Stimulated activated CD8-positive, alpha-beta memory T cell treated with anti-CD3 and anti-CD28 coated beads, Interleukin-2, amount 100 ng/mL, for 48 hours (primary cell): ENCODE measurements around the gene CD209.
A peak's percentile ranks its signal among the peaks of the same experiment; 100 is the strongest.
"Not testable (repeated sequence)": the region's sequence is repeated elsewhere in the genome, so short reads cannot be mapped to it uniquely, and the experiment has no call there.

ENCODE experiments used
- DNase-seq, 2 donors: peaks; one replicate each; pipeline ENCODE4 v3.0.0-alpha.2; 2020; ENCODE audit warnings: low read depth in 2 of 2

CD209 gene

GRCh38 chr19:7767487-7767886 lies 20.2 kb upstream of the CD209 start:
- DNase-seq, result no peak

- DNase-seq, result no peak
Observed at GRCh38 chr19:7766535-7766934, 19.2 kb upstream of the CD209 start.

DNA sequence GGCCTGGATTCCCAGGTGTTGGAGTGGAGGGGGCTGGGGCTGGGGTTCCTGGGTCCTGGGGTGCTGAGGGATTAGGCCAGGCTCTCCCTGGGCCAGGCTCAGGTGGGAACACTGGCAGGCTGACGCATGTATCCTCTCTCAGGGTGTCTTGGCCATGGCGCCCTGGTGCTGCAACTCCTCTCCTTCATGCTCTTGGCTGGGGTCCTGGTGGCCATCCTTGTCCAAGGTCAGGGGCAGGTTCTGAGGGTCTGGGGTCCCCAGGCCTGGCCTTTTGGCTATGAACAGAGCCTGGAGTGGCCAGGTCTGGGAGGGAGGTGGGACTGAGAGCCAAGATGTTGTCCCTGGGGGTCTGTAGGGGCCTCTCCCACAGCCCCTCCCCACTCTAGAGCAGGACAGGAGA lies 17.7 kb upstream of the CD209 start:
- DNase-seq, result not testable (repeated sequence)

DNA sequence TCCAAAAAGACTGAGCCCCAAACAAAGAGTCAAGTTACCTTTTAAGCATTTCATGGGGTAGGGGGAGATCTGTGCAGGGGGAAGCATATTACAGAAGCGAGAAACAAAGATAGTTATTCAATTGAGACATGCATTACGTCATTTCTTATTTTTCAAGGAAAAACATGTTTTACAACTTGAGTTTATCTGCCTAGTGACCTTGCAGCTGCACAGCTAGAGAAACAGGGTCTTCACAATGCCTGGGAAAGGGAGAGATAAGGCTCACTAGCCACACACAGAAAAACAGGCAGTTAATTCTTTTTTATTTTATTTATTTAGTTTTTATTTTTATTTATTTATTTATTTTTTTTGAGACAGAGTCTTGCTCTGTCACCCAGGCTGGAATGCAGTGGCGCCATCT lies 16.8 kb upstream of the CD209 start:
- DNase-seq, result not testable (repeated sequence)

- no peak for DNase-seq
Observed at GRCh38 chr19:7763696-7764095, 16.4 kb upstream of the CD209 start.

- no peak for DNase-seq
Observed at GRCh38 chr19:7762719-7763293, 15.5 kb upstream of the CD209 start, which contains the start of gene CLEC4M. Gene CLEC4M, plus strand, starts transcription at chr19:7763243. Its CDS starts 24 bp downstream, at chr19:7763267.

DNA sequence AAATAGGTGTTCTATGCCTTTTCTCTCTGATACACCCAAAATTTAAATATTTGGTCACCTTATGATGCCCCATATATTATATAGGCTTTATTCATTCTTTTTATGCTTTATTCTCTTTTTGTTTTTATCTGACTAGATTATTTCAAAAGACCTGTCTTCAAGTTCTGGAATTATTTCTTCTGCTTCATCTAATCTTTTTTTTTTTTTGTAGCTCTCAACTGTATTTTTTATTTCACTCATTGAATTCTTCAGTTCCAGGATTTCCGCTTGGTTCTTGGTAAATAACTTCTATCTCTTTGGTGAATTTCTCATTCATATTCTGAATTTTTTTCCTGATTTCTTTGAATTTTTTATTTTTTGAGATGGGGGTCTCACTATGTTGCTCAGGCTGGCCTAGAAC lies 11.8 kb upstream of the CD209 start:
- no peak for DNase-seq

- no peak for DNase-seq
Observed at GRCh38 chr19:7757358-7757757, 10.0 kb upstream of the CD209 start.

- DNase-seq, result no peak
Observed at GRCh38 chr19:7756258-7756657, 8.9 kb upstream of the CD209 start.

DNA sequence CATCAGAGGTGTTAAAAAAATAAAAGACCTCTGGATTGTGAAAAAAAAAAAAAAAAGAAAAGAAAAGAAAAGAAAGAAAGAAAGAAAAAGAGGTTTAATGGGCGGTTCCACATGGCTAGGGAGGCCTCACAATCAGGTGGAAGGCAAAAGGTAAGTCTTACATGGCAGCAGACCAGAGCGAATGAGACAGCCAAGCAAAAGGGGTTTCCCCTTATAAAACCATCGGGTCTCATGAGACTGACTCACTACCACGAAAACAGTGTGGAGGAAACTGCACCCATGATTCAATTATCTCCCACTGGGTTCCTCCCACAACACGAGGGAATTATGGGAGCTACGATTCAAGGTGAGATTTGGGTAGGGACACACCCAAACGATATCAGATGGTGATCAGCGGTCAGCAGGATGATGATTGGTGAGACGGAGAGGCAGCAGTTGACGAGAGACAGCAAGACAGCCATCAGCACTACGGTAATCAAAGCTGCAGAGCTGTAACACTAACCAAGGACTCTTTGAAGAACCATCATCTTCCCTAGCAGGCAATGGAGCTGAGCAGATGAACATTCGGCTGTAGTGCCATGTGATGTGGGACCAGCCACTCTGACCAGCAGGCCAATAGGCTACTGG lies 3.9 kb upstream of the CD209 start:
- DNase-seq, result peak in 1 of 2 donors; percentile 20

- no peak for DNase-seq
Observed at GRCh38 chr19:7748756-7749155, 1.4 kb upstream of the CD209 start.

GRCh38 chr19:7748171-7748570 lies 837 bp upstream of the CD209 start:
- DNase-seq, result no peak

GRCh38 chr19:7746306-7746705 lies 1.0 kb downstream of the CD209 start:
- DNase-seq, result not testable (repeated sequence)

GRCh38 chr19:7744871-7745650 lies 2.3 kb downstream of the CD209 start:
- DNase-seq, result no peak

- DNase-seq, result no peak
Observed at GRCh38 chr19:7744199-7744786, 3.0 kb downstream of the CD209 start.

GRCh38 chr19:7743425-7743841 lies 3.9 kb downstream of the CD209 start:
- DNase-seq, result no peak

DNA sequence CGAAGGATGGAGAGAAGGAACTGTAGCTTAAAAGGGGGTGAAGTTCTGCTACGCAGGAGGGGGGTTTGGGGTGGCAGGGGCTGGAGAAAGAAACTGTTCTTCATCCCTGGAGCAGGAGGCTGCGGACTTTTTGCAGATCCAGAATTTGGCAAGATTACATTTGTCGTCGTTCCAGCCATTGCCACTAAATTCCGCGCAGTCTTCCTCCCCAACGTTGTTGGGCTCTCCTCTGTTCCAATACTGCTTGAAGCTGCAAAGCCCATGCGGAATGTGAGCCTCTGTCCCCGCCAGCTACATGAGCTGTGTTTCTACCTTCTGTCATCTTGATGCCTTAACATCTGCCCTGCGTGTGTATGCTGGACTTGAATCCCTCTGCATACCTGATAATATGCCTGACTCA lies 4.3 kb downstream of the CD209 start:
- no peak for DNase-seq

- DNase-seq, result no peak
Observed at GRCh38 chr19:7742575-7742974, 4.8 kb downstream of the CD209 start.

- no peak for DNase-seq
Observed at GRCh38 chr19:7740682-7741054, 6.7 kb downstream of the CD209 start.

DNA sequence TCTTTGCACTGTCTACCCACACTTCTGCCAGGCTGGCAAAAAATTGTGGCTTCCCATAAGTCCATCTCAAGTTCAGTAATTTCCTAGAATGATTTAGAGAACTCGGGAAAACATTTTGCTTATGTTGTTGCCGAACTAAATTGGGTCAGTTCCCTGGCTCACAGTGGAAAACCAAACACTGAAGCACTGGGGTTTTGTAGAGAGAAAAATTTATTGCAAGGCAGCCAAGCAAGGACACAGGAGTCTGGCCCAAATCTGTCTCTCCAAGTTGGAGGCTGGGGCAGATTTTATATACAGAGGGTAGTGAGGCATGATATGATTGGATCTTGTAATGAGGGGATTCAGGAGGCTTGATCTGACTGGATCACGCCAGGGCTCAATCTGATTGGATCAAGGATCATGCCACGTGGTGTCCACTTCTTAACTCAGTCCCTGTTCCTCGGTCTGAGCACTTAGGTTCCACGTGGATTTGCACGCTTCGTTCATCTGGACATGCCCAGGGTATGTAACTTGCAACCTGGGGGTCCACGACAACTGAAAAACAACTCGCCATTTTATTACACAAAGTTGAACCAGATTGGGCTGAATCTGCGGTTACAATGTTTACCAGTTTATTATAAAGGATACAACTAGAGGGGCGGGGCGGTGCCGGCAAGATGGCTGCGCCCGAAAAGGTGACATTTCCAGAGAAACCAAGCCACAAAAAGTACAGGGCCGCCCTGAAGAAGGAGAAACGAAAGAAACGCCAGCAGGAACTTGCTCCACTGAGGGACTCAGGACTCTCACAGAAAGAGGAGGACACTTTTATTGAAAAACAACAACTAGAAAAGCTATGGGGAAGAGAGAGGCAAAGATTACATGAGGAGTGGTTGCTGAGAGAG lies 7.3 kb downstream of the CD209 start:
- DNase-seq, result no peak

DNA sequence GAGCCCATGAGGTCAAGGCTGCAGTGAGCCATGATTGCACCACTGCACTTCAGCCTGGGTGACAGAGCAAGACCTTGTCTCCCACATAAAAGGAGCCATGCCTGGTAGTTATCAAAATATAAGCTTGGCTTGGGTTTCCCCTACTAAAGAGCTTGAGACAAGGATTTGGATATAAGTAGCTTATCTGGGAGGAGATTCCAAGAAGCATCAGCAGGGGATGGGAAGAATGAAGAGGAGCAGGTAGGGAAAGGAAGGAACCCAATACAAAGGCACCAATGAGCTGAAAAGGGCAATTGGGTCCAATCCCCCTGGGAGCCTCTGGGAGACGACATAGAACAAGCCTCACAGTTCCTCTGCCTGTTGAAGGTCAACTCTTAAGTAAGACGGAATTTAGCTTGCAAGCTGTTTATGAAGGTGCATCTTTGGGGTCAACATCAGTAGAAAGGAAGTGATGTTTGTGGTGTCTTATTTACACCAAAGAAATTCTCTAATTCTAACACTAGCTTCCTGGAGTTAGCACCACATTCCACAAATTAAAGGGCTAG lies 8.1 kb downstream of the CD209 start:
- no peak for DNase-seq
